NCI-H1105 treated with DMSO at 0.1 percent for 48 hours (cell line): ENCODE results near the gene FUS.
"Not testable (repeated sequence)": the region's sequence is repeated elsewhere in the genome, so short reads cannot be mapped to it uniquely, and the experiment has no call there.

Source experiments
- DNase-seq: peaks from one replicate; lab custom pipeline; 2025; lab: John Stamatoyannopoulos, UW

FUS gene

GRCh38 chr16:31179747-31180459 is at the start of gene FUS:
Gene FUS, plus strand, starts transcription at chr16:31180139. Its CDS starts 76 bp downstream, at chr16:31180215.
- DNase-seq: peak; percentile 73

GRCh38 chr16:31130336-31130891 is 49.5 kb upstream of the FUS start:
- DNase-seq: no peak

GRCh38 chr16:31130899-31131298 is 49.0 kb upstream of the FUS start:
- no peak for DNase-seq

DNA sequence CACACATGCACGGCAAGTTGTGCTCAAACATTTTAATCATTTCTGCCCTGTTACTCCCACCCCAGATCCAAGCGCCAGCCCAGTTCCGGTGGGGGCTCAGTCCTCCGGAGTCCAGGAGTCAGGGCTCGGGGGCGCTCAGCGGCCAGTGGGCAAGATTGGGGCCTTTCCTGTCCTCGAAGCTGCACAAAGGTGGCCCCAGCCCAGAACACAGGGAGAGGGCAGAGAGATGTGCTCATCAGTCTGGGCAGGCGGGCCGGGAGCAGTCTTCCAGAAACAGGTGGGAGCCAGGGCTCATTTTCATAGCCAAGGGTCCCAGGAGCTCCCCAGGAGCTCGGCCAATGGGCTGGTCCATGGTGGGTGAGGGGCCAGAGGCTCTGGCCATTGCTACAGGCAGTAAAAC is 48.5 kb upstream of the FUS start:
- DNase-seq: no peak

DNA sequence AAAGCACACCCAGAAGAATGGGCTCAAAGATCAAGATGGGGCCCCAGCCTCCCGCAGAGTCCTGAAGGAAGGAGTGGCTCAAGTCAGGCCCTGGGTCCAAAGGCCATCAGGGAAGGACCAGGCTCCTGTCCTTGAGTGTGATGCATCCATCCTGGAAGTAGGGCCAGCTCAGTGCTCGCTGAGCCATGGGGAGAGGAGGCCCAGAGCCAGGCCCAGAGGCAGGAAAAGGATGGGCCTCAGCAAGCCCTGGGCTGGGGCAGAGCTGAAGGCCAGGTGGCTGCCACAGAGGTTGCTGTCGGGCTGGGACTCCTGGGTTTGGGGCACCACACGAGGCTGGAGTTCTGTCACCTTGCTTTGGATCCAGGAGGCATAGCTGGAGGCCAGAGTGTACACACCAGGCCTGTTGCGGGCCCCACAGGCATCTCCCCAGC is 48.1 kb upstream of the FUS start:
- no peak for DNase-seq

DNA sequence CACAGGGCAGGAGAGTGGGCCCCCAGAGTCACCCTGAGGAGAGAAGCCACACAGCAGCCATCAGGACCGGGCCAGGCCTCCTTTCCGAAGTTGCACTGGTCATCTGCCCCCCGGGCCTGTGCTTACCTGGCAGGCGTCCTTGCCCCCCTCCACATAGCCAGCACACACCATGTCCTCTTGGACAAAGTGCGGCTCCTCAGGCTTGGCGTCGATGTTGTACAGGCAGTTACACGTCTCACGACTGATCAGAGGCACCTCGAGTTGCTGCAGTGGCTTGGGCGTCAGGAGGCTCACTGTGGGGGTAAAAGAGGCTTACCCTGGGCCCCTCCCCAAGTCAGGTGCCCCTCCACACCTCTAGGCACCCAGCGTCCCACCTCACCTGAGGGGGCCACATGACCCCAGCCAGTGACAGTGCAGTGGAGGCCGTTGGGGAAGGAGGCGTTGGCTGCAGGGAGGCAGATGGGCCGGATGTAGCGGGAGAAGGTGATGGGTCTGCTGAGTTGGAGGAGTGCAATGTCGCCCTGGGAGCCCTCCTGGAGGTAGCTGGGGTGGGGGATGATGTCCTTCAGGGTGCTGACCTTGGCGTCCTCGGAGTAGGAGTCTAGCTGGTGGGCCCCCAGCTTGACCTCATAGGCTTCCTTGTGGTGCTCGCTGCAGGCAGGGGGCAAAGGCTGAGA is 47.5 kb upstream of the FUS start:
- no peak for DNase-seq

DNA sequence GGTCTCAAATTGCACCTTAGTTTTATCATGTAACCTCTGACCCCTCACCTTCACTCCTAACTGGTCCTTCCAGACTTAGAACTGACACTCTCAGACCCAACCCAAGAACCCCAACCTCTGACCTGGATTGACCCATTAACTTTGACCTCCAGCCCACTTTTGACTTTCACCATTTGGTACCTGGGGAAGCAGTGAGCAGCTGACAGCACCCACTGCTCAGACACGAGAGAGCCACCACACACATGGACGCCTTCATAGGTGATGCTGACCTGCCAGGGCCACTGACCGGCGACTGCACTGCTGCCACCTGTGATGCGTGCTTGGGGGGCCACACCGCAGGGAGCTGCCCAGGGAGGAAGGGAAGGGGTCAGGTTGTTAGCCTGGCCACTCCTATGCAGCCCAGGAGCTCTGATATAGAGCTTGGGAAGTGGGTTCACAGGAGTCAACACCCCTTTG is 46.9 kb upstream of the FUS start:
- DNase-seq: no peak

DNA sequence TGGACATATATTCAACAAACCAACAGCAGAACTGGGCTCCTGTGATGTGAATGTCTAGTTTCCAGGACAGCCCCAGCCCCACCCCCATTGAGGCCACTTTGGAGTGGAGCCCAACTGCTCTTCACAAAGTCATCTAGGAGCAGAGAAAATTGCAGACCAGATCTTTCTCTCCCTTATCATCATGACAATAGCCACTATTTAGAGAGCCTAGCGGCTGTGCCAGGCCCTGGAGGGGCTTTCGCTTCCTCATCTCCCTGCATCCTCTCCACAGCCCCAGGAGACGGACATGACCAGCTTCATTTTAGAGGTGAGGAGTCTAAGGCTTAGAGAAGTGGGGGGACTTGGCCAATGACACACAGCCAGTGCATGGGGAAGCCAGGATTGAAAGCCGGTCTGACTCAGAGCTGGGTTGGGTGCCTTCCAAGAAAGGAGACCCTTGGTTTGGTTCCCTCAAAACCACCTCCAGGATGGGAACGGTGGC is 45.8 kb upstream of the FUS start:
- peak; percentile 4 for DNase-seq

- DNase-seq: peak; percentile 89
Measured at GRCh38 chr16:31134625-31135534, 45.1 kb upstream of the FUS start.

- DNase-seq: no peak
Measured at GRCh38 chr16:31135535-31136286, 44.2 kb upstream of the FUS start, which contains the start of gene PRSS8. Gene PRSS8, minus strand, starts transcription at chr16:31135727. Its CDS starts 229 bp downstream, at chr16:31135498.

- no peak for DNase-seq
Measured at GRCh38 chr16:31136287-31136662, 43.7 kb upstream of the FUS start.

DNA sequence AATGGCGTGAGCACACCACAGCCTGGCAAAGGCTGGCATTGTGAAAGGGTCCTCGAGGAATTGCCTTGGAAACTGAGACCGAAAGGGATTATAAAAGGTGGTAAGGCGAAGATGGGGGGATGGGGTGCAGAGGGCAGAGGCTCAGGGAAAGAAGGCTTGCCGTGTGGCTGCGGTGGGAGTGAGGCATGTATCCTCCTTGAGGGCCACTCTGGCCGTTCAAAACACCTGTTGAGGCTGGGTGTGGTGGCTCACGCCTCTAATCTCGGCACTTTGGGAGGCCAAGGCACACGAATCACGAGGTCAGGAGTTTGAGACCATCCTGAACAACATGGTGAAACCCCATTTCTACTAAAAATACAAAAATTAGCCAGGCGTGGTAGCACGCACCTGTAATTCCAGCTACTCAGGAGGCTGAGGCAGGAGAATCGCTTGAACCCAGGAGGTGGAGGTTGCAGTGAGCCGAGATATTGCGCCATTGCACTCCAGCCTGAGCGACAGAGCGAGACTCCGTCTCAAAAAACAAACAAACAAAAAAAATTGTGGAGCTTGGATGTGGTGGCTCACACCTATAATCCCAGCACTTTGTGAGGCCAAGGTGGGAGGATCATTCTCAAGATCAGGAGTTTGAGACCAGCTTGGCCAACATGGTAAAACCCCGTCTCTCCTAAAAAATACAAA is 43.0 kb upstream of the FUS start:
- not testable (repeated sequence) for DNase-seq

DNA sequence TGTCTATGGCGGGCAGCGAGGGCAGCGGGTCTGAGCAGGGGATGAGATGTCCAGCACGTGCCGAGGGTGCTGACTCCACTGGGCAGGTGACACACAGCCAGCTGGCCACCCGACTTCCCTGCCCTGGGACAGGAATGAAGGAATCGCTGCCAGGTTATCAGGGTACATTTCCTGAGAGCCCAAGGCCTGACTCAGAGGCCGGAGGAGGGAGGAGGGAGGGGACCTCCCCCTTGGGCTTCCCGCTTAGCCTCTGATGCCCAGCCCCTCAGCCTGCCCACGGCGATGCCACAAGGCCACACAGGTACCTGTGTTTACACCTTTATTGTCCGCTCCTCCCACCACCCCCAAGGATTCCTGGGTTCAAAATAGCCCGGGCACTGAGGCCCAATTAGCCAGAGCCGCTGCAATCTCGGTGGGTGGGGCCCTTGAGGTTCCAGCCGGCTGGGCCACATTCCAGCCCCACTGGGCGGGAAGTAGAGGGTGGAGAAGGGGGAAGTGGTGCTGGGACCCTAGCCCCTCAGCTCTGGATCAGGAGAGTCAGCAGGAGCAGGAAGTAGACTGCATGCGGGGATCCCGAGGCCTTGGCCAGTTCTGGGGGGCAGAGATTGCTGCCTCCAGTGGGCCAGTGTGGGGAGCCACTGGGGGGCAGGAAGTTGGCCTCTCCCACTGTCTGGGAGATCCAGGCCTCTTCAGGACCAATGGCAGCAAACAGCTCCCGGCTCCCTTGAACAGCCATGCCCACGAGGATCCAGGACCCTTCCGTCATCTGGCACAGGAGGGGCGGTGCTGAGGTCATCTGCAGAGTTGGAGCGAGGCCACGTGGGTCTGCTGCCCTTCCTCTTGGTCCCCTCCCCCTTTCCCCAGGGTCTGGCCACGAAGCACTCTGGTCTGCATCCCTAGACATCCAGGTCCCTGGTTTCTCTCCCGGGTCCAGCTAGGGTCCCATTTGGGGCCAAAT is 41.0 kb upstream of the FUS start:
- no peak for DNase-seq

DNA sequence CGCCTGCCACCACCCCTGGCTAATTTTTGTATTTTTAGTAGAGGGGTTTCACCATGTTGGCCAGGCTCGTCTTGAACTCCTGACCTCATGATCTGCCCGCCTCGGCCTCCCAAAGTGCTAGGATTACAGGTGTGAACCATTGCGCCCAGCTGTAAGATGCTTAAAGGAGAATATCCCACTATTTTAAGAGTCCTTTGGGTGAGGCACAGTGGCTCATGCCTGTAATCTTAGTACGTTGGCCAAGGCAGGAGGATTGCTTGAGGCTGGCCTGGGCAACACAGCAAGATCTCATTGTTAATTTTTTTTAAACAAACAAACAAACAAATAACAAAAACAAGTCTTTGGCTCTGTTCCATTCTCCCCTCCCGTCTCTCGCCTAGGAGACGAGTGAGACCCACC is 38.9 kb upstream of the FUS start:
- not testable (repeated sequence) for DNase-seq

GRCh38 chr16:31141489-31142108 is 38.3 kb upstream of the FUS start:
- no peak for DNase-seq

DNA sequence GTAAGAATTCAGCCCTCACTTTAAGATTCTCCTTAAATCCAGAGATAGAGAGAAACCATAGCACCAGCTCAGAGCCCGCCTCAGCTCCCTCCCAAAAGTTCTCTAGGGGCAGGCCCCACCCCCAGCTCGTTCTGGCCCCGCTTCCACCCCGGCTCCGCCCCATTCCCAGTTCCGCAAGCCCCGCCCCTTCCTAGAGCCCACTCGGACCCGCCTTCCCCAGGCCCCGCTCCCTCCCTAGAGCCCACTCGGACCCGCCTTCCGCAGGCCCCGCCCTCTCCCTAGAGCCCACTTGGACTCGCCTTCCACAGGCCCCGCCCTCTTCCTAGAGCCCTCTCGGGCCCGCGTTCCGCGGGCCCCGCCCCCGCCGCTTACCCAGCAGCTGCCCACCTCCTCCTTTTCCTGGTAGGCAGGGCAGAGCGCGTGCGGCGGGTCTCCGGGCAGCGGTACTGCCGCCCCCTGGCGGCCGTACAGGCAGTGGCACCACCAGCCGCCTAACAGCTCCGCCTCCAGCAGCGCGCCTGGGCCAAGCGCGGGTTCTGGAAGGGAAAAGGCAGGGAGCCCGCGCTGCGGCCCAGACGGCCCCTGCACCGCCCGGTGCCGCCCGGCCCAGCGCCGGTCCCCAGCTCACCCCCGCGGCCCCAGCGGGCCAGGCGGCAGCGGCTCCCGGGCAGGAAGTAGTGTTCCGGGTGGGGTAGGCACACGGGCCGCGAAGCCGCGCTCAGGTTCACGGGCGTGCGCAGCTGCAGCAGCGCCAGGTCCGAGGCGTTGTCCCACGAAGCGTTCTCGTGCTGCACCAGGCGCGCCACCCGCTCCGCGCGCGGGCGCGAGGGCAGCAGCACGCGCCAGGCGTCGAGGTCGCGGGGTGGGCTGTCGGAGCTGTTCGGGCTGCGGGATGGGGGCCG is 37.6 kb upstream of the FUS start:
- peak; percentile 96 for DNase-seq

GRCh38 chr16:31143011-31143693 is 36.8 kb upstream of the FUS start:
- DNase-seq: no peak
